HG02571 (cell line): ENCODE results near the gene WFS1.

Experiments
- ATAC-seq: cut with Tn5 transposase; IDR thresholded peaks from one replicate; pipeline ENCODE4 v1.9.1; 2021; ENCODE audit warnings: mild to moderate bottlenecking, moderate library complexity; ENCODE audit not compliant: unreplicated experiment

Gene WFS1

DNA sequence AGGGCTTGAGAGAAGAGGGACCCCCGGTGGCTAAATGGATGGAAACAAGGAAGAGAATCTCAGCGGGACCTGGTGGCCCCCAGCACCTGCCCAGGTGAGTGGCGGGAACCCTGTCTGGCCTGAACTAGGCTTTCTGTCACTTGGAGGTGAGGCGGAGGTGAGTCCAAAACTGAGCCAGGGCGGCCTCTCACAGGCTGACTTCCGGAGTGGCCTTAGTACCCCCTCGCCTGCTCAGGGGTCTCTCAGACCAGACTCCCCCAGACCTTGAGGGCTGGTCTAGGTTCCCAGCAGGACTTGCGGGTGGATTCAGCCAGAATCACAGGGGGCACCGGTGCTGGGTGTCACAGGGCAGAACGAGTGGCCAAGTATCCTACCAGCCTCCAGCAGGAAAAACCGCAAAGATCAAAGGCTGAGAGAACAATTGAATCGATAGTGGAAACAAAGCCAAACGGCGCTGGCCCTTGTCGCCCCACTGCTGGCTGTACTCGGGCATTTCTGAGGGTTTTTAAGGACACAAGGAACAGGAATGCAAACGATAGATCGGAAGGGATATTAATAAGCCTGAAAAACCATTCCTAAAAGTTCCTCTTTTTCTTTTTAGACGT is 67.8 kb downstream of the WFS1 start:
- no peak for ATAC-seq

GRCh38 chr4:6338175-6338950 is 68.7 kb downstream of the WFS1 start:
- ATAC-seq = no peak

DNA sequence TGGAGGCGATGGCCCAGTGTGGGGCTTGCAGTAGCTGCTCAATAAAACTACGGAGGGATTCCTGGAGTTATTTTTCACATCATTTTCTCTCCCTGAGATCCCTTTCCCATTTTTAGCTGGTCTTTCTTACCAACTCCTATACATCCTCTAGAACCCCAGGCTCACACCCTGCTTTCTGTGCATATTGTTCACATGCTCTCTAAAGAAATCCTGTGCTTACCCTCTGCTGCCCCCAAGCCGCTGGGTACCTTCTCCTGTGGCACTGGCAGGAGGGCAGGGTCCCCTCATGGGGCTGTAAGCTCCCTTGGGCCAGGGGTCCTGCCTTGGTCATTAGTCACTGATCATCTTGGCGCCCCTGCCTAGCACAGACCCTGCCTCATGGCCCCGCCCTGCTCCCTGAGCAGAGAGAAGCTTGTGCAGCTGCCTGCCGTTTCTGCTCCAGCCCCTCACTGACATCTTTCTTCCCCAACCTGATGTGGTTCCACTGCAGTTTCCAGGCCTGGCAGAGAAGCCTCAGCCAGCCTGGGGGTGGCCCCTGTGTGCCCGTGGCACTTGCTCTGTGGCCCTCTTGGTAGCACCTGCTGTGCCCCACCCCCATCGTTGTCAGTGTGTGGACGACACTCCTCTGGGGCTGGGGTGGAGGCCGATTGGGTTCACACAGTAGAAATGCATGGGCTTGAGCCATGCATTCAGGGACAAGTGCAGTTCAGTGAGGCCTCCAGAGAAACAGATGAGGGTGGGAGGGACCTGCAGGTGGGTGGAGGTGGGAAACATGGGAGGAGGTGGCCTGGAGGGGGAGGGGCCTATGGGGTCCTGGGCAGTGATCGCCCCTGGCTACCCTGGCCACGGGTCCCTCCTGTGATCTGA is 69.5 kb downstream of the WFS1 start:
- ATAC-seq = no peak

DNA sequence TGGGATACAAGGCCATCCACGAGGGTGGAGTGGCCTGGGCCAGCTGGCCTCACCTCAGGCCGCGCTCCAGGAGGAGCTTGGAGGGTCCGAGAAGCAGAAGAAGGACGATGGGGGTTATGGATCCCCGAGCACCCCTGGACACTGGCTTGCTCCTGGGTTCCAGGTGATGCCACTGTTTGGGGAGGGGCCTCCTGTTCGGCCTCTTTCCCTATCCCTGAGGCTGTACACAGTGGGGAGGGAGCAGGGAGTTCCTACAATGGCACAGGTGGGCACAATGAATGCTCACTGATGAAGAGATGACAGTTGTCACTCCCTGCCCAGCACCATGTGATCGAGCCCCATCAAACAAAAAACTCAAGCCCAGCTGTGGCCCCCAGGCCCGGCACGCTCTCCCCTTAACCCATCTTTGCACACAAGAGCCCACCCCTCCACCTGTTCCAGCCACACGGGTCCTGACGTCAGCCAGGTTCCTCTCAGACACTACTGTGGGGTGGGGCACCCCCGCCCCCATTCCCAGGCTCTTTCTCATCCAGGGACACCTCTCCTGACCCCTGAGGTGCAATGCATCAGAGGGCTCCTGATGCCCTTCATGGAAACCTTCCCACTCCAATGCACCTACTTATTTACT is 70.3 kb downstream of the WFS1 start:
- ATAC-seq = no peak

GRCh38 chr4:6340446-6341015 is 70.9 kb downstream of the WFS1 start:
- no peak for ATAC-seq

- no peak for ATAC-seq
Observed at GRCh38 chr4:6341696-6342095, 72.0 kb downstream of the WFS1 start.

- ATAC-seq = no peak
Observed at GRCh38 chr4:6342530-6343293, 73.1 kb downstream of the WFS1 start.

DNA sequence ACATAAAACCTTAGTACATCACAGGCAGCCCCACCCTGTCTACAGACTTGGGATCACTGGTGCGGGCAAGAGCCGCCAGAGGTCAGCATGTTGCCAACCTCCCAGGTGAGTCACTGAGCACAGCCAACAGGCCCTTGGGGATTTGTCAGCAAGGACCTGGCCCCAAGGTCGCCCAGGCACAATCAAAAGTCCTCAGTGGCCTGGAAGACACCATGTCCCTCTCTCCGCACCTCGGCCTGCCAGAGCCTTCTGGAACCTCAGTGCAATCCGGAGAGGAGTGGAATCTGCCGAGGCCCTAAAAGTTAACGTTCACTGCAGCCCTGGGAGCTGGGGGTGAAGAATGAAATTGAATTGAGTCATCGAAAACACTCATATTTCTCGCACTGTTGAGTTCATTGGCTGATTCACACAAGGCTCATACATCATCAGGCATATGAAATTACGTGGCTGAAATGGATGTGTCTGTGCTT is 74.3 kb downstream of the WFS1 start:
- no peak for ATAC-seq

DNA sequence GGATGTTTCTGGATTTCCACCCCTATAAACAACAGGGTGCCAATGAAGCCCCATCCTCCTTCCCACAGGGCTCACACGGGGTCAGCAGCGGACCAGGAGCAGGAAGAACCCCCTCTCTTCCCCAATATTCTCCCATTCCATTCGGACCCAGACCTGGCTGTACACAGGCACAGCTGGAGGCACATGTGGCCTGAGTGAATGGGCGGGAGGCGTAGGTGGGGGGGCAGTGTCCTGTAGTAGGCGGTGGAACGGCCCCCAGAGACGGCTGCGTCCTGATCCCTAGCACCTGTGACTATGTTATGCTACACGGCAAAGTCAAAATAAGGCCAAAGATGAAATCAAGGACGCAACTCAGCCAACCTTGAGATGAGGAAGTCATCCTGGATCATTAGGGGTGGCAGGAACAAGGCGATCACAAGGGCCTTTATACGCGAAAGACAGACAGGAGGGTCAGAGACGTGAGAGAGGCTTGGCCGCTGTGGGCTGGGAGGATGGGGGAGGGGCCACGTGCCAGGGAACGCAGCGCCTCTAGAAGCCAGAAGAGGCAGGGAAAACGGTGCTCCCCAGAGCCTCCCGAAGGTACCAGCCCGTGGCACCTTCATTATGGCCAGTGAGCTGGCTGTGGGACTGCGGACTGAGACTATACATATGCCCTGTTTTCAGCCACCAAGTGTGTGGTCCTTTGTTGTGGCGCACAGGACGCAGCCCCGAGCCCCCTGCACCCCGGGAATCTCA is 75.6 kb downstream of the WFS1 start:
- no peak for ATAC-seq

DNA sequence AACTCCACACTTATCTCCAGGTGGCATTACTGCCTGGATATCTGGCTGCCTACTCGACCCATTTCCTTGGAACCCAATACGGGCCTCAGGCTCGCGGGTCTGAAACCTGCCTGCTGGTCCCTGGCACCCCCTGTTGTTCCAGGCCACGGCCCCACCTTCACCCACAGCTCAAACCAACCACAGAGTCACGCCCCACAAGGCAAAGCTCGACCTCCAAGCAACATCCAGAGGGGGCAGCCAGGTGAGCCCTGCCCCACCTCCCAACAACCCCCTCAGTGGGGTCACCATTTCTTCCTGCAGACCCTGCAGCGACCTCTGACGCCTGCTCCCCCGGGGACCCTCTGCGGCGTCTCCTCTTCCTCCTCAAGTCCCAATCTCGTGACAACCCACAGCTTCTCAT is 76.2 kb downstream of the WFS1 start:
- no peak for ATAC-seq

DNA sequence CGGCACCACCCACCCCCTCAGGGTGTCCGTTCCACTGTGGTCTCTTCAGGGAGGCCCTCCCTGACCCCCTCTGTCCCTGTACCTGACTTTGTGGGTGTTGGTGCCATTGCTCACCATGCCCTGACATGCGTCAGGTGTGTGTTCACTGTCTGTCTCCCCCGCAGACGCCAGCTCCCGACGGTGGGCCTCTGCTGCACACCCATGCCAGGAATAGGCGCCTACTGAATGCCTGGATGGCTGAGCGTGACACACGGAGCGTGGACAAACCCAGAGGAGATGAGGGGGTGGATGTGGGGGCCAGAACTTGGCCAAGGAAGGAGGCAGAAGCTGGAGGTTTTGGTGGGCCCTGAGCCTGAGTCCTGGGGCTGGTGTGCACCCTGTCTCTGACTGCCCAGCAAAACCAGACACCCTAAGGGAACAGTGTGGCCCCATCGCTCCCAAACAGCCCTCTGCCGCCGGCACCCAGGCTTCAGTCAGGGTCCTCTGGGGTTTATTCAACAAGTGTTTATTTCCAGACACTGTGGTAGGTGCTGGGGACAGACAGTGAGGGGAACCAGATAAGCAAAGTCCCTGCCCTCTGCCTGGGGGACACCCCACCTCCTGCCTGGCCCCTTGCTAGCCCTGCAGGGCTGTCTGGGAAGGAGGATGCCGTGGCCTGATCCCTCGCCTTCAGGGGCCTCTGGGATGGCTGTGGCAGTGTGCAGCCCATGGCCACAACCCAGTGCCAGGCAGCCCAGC is 76.9 kb downstream of the WFS1 start:
- ATAC-seq = no peak

DNA sequence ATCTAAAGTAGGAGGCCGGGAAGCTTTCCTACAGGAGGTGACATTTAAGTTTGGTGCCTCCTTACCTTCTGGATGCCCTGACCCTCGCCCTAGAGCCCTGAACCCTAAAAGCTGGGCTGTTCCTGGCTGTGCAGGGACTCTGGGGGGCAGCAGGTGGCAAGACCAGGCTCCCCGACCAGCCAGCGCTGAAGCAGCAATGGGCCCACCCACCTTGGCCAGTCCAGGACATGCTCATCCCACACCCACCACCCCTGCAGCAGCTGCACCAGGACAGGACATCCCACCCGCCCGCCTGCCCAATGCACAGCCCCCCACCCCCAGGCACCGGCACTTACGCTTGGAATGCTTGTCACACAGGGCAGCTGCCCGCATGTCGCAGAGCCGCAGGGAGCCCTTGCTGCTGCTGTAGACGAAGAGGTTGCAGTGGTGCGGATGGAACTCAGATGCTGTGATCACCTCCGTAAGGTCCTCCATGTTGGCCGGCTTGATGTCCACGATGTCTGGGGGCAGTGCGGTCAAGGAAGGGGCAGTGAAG is 77.9 kb downstream of the WFS1 start:
- no peak for ATAC-seq

DNA sequence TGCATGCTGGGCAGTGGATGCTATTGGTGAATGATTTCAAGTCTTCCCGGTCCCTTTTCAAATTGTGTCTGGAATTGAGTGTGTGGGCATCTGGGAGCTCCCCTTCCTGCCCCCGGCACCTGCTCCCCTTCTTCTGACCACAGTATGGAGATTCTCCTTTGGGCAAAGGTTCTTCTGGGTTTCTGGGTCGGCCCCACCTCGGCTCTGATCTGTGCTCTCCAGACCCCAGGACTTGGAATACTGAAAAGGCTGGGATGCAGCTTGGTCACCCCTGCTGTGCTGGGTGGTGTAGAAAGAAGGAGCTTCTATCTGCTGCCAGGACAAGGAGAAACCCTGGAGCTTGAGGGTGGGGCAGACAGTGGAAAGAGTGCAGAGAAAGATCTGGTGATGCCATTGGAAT is 78.8 kb downstream of the WFS1 start:
- no peak for ATAC-seq

- no peak for ATAC-seq
Observed at GRCh38 chr4:6349896-6350603, 80.4 kb downstream of the WFS1 start.

GRCh38 chr4:6350646-6351045 is 81.0 kb downstream of the WFS1 start:
- no peak for ATAC-seq

GRCh38 chr4:6351246-6352000 is 81.8 kb downstream of the WFS1 start:
- no peak for ATAC-seq

DNA sequence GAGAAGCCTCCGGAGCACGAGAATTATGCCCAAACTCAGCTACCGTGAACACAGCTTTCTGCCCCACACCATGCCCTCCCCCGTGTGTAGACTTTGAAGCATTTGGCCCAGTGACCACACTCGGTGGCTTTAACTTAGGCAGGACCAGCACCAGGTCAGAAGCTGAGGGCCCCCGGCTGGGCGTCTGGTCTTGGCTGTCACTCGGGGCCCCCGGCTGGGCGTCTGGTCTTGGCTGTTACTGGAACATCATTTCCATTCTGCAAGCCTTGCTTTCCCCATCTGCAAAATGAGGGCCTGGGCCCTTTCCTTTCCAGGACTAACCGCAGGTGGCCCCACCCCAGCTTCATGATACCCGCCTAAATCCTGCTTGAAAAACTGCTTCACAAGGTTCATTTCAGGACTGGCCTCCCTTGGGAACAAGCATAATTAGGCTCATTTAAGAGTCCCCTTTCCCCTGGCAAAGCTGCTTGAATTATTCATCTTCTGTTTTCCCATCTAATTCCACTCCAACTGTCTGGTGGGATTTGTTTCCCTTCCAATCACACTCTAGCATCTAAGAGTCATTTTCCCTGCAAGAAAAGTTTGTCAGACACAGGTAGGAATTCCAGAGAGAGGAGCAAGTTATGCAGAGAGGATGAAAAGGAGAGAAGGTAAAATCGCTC is 82.5 kb downstream of the WFS1 start:
- ATAC-seq = no peak
